Measurements from ENCODE around the gene MAP7D1.
A peak's percentile ranks its signal among the peaks of the same experiment; 100 is the strongest.
"Not testable (repeated sequence)": the region's sequence is repeated elsewhere in the genome, so short reads cannot be mapped to it uniquely, and the experiment has no call there.

The MAP7D1 gene

DNA sequence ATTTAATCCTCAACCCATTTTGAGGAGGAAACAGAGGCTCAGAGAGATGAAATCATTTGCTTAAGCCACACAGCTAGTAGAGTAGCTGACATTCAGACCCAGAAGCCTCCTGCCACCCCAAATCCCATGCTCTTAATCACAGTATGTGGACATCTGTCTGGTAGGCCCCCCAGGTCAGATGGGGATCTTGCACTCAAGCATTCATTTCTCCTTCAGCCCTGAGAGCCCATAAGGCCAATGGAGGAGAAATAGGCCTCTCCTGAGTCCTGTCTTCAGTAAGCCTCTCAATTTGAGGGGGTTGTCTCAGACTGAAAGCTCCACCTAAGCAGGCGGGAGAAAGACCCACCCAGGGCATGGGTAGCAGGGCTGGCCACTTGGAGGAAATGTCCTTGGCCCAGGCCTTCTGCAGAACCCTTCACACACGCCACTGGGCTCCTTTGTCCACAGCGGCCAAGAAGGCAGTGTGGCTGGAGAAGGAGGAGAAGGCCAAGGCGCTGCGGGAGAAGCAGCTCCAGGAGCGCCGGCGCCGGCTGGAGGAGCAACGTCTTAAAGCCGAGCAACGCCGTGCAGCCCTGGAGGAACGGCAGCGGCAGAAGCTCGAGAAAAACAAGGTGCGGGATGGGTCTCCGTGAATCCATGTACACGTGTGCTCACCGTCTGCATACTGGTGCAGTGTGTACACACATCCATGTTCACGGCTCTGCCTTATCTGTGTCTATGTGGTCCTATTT is 16.2 kb downstream of the MAP7D1 start:
- no peak for DNase-seq

GRCh38 chr1:36172983-36173382 is 17.0 kb downstream of the MAP7D1 start:
- peak; percentile 87 for DNase-seq

DNA sequence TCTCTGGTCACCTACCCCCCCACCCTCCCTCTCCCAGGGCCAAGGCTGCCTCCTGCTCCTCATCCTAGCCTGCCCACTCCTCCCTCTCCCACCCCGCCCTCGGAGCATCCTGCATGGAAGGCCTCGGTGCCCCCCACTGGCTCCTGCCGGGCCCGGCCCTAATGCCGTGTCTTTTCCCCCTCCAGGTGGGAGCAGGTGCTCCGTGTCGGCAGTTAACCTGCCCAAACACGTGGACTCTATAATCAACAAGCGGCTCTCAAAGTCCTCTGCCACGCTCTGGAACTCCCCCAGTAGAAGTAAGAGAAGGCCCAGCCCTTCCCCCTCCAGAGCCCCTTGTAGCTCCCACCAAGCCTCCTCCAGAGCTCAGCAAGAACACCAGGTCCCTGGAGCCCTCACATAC is 18.8 kb downstream of the MAP7D1 start:
- no peak for DNase-seq

DNA sequence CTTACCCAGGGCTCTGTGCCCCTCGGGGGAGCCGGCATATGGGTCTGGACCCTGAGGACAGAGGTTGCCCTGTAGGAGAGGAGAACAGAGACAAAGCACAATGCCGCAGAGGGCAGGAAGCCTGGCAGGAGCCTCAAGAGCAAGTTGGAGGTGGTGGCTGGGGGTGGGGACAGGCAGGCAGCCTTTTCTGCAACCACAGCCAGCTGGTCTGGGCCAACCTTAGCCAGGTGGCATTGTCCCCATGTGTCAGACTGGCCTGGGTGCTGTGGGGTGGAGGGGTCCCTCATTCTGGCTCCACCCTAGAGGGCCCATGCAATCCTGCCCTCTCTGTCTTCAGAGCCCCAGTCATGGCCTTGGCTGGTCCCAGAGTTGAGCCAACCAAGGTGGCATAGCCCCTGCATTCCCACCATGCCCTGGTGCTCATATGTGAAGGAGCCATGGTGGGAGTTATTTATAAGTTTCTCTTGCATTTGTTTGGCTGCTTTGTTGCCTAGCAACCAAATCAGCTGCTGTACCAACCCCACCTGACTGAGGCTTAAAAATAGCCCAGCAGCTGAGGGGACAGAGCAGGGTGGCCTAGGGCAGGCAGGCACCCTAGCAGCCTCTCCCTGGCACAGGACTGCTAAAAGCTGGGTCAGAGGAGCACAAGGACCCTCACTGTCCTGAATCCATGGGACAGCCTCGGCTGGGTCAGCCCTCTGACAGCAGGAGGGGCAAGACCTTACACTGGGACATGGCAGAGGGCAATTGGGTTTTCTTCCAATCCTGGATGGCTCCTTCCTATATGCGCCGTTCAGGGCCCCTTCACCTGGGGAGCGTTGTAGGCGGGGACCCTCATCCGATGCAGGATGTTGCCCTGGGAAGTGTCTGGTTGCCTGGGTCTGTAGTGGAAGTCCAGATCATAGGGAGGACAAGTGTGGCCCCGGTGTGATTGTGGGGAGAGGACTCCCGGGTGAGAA is 19.5 kb downstream of the MAP7D1 start:
- DNase-seq: no peak

DNA sequence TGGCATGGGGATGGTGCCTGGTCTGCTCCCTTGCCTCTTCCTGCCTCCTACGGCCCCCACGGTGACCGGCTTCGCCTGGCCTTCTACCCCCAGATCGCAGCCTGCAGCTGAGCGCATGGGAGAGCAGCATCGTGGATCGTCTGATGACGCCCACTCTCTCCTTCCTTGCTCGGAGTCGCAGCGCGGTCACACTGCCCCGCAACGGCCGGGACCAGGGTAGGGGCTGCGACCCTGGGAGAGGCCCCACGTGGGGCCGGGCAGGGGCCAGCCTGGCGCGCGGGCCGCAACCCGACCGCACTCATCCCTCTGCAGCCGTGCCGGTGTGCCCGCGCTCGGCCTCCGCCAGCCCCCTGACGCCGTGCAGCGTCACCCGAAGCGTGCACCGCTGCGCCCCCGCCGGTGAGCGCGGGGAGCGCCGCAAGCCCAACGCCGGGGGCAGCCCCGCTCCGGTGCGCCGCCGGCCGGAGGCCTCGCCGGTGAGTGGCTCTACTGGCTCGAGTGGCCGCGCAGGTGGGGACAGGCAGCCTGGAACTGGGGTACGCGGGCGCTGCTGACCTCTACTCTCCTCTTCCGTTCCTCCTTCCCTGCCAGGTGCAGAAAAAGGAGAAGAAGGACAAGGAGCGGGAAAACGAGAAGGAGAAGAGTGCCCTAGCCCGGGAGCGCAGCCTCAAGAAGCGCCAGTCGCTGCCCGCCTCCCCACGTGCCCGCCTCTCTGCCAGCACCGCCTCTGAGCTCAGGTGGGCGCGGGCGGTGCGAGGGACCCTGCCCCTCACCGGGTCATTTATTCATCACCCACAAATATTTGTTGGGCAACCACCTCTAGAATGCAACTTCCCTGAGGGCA is 20.4 kb downstream of the MAP7D1 start:
- no peak for DNase-seq

GRCh38 chr1:36177589-36178431 is 21.9 kb downstream of the MAP7D1 start:
- DNase-seq: no peak

DNA sequence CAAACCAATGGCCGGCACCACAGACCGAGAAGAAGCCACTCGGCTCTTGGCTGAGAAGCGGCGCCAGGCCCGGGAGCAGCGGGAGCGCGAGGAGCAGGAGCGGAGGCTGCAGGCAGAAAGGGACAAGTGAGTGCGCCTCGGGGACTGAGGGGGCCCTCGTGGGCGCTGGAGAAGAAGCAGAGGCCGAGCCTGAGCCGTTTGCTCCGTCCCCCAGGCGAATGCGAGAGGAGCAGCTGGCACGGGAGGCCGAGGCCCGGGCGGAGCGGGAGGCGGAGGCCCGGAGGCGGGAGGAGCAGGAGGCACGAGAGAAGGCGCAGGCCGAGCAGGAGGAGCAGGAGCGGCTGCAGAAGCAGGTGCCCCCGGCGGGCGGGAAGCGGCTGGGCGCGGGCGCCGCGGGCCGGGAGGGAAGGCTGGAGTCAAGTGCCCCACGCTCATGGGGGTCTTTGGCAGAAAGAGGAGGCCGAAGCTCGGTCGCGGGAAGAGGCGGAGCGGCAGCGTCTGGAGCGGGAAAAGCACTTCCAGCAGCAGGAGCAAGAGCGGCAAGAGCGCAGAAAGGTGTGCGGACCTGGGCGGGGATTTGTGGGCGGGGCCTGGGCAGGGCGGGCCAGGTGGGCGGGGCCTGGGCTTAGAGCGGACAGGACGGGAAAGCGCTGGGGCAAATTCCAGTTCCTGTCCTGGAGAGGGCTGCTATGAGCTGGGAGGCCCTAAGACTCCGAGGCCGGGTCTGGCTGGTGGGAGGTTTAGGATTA is 22.7 kb downstream of the MAP7D1 start:
- DNase-seq: no peak

DNA sequence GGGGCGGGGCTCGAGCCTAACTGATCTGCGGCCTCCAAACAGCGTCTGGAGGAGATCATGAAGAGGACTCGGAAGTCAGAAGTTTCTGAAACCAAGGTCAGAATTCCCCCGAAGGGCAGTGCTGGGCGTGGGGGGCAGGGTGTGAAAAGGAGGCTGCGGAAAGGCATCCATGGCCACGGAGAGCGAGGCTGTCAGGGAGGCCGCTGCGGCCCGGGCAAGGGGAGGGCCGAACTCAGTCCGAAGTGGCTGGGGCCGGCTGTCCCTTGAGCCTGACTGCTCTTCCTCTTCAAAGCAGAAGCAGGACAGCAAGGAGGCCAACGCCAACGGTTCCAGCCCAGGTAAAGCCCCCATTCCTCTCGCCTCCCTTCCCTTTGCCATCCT is 23.2 kb downstream of the MAP7D1 start:
- no peak for DNase-seq

- DNase-seq: no peak
Observed at GRCh38 chr1:36182734-36183133, 26.8 kb downstream of the MAP7D1 start.

DNA sequence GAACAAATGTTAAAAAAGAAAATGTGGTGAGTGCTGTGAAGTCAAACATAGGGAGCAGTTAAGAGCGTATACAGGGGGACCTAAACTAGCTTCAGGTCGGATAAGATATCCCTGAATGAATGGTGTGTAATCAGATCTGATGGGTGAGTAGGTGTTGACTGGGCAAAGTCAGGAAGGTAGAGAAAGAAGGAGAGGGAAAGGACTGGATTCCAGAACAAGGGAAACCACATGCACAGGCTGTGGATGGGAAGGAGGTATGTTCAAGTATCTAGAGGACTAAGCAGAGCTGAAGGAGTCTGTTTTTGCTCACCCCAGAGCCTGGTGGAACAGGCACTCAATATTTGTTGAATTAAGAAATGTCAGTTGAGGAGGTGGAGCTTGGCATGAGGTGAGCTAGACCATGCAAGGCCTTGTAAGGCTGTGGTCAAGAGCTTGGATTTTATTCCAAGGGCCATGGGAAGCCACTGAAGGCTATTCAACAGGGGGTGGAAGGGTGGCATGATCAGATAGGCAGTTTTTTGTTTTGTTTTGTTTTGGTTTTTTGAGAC is 27.4 kb downstream of the MAP7D1 start:
- DNase-seq: no peak

DNA sequence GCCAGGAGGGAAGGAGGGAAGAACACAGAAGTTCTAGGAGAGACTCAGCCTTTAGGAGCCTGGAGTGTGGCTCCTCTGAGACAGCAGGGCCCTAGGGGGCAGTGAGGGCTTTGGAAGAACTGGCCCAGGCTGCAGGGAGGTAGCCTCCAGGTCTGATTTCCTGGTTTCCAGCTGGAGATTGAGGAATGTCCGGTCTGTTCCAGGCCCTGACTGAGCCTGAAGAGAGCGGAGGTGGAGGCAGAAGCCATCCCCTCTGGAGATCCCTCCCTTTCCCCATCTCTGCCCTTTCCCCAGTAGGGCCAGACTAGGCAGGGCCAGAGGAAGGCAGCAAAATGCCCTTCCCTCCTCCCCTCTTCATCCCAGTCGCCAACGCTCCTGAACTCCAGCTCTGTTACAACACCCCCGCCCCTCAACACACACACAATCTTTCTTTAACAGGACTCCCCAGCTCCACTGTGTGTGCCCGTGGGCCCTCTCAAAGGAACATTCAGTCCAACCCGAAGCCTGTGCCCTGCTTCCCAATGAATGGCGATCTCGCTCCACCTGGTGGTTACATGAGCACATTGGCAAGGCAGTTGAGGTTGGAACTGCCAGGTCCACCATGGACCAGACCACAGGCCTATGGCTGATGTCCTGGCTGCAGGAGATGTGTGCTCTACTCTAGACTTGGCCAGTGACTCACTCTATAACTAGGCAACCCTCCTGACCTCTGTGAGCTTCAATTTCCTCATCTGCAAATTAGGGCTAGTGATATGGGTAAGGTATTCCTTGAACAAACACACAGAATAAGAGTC is 32.0 kb downstream of the MAP7D1 start:
- DNase-seq: peak; percentile 90

GRCh38 chr1:36196805-36197204 is 40.8 kb downstream of the MAP7D1 start:
- not testable (repeated sequence) for DNase-seq

- DNase-seq: no peak
Observed at GRCh38 chr1:36198641-36199040, 42.7 kb downstream of the MAP7D1 start.

DNA sequence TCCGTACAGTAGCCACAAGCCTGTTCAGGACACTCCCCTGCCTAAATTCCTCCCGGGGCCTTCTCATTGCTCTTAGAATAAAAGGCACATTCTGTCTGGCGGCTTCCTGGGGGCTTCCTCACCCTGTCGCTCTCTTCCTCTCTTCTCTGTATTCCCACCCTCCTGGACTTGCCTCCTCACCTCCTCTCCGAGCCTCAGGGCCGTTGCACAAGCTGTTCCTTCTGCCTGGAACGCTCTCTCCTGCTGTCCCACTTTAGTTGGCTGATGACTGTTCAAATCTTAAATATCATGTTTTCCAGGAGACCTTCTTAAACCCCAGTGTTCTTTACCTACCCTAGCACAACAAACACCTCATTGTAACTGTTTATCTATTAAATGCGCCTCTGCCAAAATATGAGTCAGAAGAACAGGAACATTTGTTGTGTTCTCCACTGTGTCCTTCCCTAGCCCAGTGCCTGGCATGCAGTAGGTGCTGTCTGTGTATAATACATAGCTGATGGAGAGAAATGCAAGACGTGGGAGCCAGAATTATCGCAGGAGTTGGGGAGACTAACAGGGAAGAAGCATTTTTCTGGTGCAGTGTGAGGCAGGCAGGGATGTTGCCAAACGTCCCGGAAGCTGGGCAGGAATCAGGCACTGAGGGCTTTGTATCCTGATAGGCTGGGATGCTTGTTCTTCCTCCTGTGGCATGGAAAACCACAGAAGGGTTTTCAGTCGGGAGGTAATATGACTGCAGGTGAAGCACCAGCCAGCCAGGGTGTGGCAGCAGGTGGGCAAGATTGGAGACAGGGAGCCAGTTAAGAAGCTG is 44.2 kb downstream of the MAP7D1 start:
- DNase-seq: no peak

- no peak for DNase-seq
Observed at GRCh38 chr1:36203027-36203553, 47.1 kb downstream of the MAP7D1 start.

DNA sequence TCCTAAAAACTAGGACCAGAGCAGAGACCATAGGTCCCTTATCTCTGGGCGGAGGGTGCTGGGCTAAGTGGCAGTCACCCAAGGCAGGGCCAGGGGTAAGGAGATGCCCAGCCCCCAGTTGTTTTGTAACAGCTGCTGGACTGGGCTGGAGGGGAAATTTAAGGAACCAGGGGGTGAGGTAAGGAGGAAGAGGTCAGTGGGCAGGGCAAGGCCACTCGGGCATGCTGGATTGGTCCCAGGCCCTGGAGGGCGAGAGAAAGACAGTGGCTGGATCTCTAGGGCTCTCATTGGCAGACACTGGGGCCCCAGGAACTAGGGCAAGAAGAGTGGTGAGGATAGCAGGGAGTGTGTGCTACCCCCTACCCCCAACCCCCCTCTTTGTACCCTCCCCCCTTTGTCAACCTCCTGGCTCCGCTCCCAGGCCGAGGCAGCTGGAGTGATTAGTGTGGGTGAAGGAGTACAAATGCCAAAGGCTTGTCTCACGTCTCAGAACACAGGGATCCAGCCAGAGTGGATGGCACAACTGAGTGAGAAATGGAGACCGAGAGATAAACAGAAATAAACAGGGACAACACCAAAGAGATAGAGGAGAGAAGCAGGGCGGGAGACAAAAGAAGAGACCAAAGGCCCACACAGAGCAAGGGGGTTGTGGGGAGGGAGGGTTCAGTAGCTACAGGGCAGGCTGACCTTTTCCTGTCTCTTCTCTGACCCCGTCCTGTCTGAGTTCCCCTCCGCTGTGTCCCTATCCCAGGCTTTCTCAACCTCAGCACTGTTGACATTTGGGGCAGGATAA is 47.8 kb downstream of the MAP7D1 start:
- DNase-seq: peak; percentile 79

DNA sequence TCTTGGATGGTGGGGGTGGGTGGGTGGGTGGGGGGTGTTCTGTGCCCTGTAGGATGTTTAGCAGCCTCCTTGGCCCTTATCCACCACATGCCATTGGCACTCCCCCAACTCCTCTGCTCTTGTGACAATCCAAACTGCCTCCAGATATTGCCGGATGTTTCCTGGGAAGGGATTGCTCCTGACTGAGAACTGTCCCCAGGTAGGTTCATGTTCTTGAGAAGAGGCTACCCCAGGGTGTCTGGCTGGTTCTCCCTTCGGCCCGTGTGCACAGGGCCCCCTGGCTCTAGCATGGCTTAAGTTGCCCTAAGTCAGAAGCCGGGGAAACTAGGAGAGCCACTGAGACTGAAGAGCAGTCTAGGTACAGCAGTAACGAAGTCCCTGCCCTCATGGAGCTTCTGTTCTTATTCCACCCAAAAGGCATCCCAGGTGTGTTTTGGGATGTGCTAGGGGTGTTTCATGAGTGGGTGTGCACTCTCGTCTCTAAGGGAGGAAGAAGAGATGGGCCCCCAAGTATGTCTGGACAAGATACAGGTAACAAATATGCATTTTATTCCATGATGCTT is 48.5 kb downstream of the MAP7D1 start:
- DNase-seq: no peak

- no peak for DNase-seq
Observed at GRCh38 chr1:36206323-36206858, 50.4 kb downstream of the MAP7D1 start.

All from NCI-H226 (cell line).